Measurements from ENCODE around the gene CPED1.

CPED1 gene

GRCh38 chr7:121137580-121137979 lies 149.1 kb downstream of the CPED1 start:
- DNase-seq (ENCODE audit: low read depth in 1 of 2, low spot score in 1 of 2): no peak

GRCh38 chr7:121138262-121138933 lies 149.9 kb downstream of the CPED1 start:
- DNase-seq (ENCODE audit: low read depth in 1 of 2, low spot score in 1 of 2): no peak

GRCh38 chr7:121139427-121139826 lies 150.9 kb downstream of the CPED1 start:
- no peak for DNase-seq (ENCODE audit: low read depth in 1 of 2, low spot score in 1 of 2)

- DNase-seq (ENCODE audit: low read depth in 1 of 2, low spot score in 1 of 2): no peak
These were observed 152.3 kb downstream of the CPED1 start for GRCh38 chr7:121140790-121141189.

- no peak for DNase-seq (ENCODE audit: low read depth in 1 of 2, low spot score in 1 of 2)
These were observed 163.3 kb downstream of the CPED1 start for GRCh38 chr7:121151774-121152221.

- no peak for DNase-seq (ENCODE audit: low read depth in 1 of 2, low spot score in 1 of 2)
These were observed 164.9 kb downstream of the CPED1 start for GRCh38 chr7:121153411-121153810.

- no peak for DNase-seq (ENCODE audit: low read depth in 1 of 2, low spot score in 1 of 2)
These were observed 165.5 kb downstream of the CPED1 start for GRCh38 chr7:121153995-121154394.

- DNase-seq (ENCODE audit: low read depth in 1 of 2, low spot score in 1 of 2): no peak
These were observed 168.3 kb downstream of the CPED1 start for GRCh38 chr7:121156825-121157224.

GRCh38 chr7:121157341-121157751 lies 168.8 kb downstream of the CPED1 start:
- DNase-seq (ENCODE audit: low read depth in 1 of 2, low spot score in 1 of 2): no peak

GRCh38 chr7:121157885-121158590 lies 169.5 kb downstream of the CPED1 start:
- no peak for DNase-seq (ENCODE audit: low read depth in 1 of 2, low spot score in 1 of 2)

GRCh38 chr7:121158665-121159064 lies 170.2 kb downstream of the CPED1 start:
- no peak for DNase-seq (ENCODE audit: low read depth in 1 of 2, low spot score in 1 of 2)

- no peak for DNase-seq (ENCODE audit: low read depth in 1 of 2, low spot score in 1 of 2)
These were observed 171.0 kb downstream of the CPED1 start for GRCh38 chr7:121159553-121159952.

GRCh38 chr7:121160150-121161008 lies 171.9 kb downstream of the CPED1 start:
- DNase-seq (ENCODE audit: low read depth in 1 of 2, low spot score in 1 of 2): no peak

GRCh38 chr7:121163699-121164098 lies 175.2 kb downstream of the CPED1 start:
- DNase-seq (ENCODE audit: low read depth in 1 of 2, low spot score in 1 of 2): no peak

- DNase-seq (ENCODE audit: low read depth in 1 of 2, low spot score in 1 of 2): no peak
These were observed 175.7 kb downstream of the CPED1 start for GRCh38 chr7:121164247-121164646.

GRCh38 chr7:121166916-121167315 lies 178.4 kb downstream of the CPED1 start:
- no peak for DNase-seq (ENCODE audit: low read depth in 1 of 2, low spot score in 1 of 2)

GRCh38 chr7:121167971-121168370 lies 179.5 kb downstream of the CPED1 start:
- no peak for DNase-seq (ENCODE audit: low read depth in 1 of 2, low spot score in 1 of 2)

GRCh38 chr7:121169469-121169868 lies 181.0 kb downstream of the CPED1 start:
- no peak for DNase-seq (ENCODE audit: low read depth in 1 of 2, low spot score in 1 of 2)

GRCh38 chr7:121172484-121172883 lies 184.0 kb downstream of the CPED1 start:
- DNase-seq (ENCODE audit: low read depth in 1 of 2, low spot score in 1 of 2): no peak

GRCh38 chr7:121175826-121176225 lies 187.3 kb downstream of the CPED1 start:
- DNase-seq (ENCODE audit: low read depth in 1 of 2, low spot score in 1 of 2): no peak

- no peak for DNase-seq (ENCODE audit: low read depth in 1 of 2, low spot score in 1 of 2)
These were observed 189.9 kb downstream of the CPED1 start for GRCh38 chr7:121178452-121178851.
